HG02885 (cell line): Measurements from ENCODE around the gene ATP2A2.

Experiments
- ATAC-seq: cut with Tn5 transposase; IDR thresholded peaks from one replicate; pipeline ENCODE4 v1.9.1; 2021; ENCODE audit warnings: mild to moderate bottlenecking; ENCODE audit not compliant: unreplicated experiment, poor library complexity

The ATP2A2 gene

DNA sequence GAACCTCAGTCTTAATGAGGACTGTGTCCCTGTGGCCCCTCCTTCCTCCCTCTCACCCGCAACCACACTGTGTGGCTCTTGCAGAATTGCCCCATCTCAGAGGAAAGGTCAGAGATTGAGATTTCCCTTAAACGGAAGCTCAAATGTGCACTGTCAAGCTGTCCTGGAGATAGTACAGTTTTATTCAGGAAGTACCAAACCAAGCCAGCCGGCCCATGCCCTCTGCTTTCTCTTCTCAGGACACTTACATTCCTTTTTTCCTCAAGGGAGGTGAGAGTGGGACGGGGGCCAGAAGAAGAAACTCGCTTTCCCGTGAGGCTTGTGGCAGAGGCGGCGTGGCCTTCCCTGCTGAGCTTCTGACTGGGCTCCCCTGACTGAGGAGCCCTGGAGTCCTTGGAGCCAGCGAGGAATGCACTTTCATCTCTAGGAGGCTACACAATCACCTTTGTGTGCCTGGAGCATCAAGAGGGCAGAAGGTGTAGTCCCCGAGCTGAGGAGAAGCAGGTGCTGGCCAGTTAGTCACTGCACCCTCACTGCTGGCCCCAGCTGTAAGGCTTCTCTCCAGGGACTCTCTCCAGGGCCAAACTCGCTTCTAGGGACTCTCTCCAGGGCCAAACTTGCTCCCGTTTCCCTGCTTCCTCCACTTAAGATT, 24.1 kb upstream of the ATP2A2 start:
- no peak for ATAC-seq

DNA sequence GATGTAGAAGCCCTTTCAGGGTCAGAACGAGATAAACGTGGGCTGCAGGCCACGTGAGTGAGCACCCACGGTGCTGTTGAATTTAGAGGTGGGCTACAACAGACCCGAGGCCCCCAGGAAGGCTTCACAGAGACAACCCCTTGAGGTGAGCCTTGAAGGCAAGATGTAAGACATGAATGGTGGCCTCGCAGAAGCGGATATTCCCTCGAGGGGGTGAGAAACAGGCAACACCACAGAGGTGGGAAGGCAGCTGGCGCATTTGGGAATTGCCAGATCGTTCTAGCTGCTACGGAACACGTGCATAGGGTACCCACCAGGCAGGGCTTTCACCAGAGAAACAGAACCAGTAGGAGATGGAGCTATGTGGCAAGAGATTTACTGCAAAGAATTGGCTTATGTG, 22.6 kb upstream of the ATP2A2 start:
- no peak for ATAC-seq

DNA sequence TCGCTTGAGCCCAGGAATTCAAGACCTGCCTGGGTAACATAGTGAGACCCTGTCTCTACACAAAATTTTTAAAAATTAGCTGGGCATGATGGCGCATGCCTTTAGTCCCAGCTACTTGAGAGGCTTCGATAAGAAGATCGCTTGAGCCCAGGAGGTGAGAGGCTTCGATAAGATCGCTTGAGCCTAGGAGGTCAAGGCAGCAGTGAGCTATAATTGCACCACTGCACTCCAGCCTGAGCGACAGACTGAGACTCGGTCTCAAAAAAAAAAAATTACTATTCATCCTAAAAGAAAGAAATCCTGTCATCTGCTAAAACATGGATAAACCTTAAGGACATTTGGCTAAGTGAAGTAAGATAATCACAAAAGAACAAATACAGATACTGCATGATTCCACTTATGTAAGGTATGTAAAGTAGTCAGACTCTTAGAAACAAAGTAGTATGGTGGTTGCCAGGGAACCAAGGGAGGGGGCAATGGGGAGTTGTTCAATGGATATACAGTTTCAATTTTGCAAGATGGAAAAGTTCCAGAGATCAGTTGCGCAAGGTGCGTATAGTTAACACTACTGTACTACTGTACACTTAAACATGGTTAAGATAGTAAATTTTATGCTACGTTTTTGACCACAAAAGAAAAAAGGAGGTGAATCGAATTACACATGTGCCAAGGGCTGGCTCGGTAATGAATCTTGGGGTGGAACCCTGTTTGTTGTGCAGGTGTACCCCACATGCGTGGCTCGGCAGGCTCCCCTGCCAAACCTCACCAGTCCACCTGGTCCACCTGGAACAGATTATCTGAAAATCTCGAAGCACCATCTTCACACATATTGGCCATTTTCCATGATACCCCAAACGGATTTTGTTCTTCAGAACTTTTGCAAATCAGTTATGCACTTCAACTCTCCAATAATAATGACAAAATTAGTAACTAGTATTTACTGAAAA, 18.3 kb upstream of the ATP2A2 start:
- no peak for ATAC-seq

DNA sequence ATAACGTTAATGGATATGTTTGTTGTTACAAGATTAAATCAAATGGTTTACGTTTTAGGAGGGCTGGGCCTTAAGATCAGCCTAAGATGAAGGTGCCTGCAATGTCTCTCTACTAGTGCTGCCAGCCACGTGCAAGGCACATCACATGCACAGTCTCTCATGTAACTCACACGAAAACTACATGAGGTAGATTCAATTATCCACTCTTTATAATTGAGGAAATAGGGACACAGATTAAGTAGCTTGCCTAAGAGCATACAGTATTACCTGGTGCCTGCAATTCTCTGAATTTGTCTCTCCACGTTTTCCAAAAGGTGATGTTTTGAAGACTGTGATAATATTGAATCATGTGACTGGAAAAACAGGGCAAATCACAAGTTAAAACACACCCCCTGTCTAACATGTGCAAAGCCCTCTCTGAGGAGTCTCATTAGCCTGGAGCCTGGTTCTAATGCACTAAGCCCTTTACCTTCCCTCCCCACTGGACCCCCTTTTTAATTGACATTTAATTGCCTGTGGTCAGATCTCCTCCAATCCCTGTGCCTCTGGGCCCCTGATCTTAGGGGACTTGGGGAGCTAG, 14.6 kb upstream of the ATP2A2 start:
- ATAC-seq: no peak

DNA sequence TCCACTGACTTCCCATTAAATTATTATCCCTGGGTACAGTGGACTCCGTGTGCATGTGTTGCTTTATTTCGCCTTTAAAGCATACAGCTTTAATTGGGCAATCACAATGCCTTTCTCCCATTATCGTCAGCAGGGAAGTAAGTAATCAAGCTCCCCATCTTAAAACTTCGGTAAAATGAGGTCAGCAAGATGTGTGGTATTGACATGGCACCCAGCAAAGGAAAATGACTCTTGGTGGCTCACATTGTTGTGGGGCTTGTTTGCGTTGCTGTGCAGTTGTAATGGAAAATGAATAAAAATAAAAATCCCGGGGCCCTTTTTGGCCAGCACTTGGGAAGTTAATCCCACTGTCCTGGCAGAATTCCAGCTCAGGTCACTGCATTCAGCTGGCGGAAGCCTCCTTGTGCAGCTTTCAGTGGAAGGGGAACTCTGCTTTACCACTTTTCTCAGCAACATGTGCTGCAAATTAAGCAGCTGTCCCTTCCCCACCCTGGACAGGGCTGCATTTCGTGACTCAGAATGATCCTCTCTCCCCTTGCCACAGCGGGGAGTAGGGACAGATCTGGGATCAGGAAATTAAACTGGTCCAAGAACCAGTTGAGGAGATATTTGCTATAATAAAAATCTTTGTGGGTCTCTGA, 13.9 kb upstream of the ATP2A2 start:
- ATAC-seq: no peak

DNA sequence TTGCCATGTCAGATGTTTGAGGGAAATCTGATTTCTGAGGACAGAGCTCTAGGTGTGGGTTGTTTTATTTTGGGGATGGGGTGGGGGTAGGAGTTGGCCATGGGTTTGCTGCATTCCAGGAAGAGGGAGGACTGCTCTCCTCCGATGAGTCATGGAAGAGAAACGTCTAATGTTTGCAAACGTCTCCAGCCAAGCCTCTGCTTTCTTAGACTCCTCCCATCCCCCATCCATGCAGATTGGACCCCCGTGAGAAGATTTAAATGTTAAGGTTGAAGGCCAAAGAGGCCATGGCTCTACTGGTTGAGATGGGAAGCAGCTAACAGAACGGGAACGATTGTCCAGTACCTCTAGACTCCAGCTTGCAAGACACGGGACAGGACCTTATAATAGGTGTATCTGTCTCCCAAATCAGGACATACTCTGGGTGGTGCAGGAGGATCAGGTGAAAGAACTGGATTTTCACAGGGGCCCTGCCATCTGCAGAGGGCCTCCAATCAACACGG, 11.4 kb upstream of the ATP2A2 start:
- ATAC-seq: no peak

DNA sequence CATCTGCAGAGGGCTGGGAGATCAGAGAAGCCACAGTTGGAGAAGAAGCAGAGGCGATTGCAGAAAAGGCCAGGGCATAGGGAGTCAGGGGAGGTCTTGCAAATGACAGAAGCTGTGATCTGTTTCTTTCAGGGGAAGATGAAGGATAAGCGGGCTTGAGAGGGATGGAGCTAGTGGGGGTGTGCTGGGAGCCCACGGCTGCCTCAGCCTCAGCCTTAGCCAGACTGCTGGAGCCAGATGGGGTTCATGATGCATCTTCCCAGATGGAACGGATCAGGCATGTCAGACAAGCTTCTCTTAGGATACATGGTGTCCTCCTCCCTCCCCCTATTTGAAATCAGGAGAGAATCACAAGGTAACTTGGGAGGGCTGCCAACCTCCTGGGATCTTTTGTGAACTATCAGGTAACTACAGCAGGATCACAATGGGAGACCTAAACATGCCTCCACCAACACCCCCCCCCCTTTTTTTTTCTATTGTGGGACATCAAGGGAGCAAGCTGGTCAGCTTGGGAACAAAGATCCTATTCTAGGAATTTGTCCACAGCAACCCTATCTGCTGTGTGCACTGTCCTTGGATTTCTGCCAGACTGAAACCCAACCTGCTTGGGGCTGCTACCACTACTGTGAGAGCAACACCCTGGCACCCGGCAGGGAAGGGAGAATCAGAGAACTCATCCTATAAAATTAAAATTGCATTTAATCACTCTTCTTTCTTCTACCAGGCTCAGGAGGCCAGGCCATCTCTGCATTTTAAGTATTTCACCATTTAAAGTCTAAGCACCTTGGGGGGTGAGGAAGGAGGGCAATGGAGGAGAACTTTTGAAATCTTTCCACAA, 10.7 kb upstream of the ATP2A2 start:
- no peak for ATAC-seq

DNA sequence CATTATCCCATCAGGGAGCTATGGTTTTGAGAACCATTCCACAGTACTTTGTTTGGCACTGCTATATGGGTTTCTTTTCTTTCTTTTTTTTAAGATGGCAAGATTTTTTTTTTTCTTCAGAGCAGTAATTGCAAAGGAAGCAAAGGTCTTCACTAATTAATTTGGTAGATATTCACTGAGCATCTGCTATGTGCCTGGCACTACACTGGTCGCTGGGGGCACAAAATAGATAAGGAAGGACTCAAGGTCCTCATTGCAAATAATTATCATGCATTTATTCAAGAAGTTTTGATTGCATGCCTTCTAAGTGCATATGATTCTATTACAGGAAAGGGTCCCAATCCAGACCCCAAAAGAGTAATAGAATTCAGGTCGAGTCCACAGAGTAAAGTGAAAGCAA, 10.0 kb upstream of the ATP2A2 start:
- no peak for ATAC-seq

DNA sequence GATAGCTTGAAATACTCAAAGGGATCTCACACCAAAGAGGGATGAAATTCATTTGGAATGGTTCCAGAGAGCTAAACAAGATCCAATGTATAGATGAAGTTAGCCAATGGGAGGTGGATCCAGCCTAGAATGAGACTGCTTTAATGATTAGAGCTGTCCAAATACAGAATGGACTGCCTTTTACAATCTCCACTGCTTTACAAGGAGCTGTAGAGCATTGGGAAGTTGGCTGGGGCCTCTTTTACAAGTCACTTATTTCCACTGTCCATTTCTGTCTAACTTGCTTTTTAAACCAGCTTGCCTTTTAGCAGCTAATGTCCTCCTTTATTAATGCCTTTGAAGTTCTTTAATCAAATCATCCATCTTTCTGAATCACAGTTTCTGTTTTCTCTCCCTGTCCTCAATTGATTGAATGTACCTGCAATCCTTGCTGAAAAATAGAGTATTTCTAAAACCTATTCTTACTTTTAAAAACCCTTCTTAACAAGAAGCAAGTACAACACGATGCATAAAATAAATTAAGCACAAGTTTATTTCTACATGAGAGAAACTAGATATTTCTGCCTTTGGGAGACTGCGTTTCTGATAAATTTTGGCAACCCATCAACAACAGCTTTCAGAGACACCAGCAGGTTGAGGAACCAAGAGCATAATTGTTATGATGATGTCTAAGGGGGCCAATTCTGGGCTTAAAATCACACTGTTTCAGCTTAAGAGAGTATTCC, 3.4 kb upstream of the ATP2A2 start:
- no peak for ATAC-seq

DNA sequence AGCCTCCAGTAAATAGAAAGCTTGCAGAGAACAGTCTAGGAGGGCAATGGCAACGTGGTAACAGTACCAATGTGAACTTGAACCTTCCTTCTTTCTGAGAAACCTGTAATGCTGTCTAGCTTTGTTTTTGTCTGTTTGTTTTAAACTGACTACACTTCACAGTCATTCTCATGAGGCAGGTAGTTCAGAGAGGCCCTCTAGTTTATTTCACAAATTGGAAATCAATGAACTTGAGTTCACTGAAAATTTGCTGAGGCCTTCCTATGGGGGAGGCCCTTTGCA, 2.9 kb upstream of the ATP2A2 start:
- ATAC-seq: no peak

DNA sequence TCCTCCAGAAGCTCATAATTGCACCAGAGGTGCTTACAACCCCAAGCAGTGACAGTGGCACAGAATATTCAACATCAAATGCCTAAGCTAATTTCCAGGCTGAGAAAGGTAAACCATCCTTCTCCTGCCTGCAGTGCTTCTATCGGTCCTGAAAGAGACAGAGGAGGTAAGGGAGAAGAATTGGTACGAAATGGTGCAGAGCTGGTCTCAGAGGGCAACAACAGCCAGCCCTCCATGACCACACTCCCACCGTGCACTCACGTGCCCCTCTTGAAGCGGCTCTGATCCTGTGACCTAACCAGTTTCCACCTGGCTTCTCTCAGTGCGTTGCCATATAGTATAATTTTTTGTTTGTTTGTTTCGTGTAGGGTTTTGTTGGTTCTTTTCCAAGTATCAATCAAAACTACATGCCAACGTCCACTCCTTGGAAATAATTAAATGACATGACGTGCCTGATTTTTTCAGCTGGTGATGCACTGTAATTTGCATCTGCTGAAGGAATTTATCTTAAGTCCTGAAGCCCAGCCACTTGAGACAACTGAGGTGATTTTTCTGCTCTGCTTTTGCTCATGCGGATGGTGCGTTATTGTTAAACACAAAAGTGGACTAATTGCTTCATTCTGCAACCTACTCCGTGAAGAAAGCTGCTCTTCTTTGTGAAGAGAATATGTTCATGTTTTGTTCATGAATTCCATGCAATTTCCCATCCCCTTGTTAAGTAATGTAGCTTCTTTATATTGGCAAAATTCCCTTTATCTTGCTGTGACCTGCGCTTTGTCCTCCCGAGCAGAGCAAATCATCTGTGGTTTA, 1.3 kb upstream of the ATP2A2 start:
- ATAC-seq: no peak

DNA sequence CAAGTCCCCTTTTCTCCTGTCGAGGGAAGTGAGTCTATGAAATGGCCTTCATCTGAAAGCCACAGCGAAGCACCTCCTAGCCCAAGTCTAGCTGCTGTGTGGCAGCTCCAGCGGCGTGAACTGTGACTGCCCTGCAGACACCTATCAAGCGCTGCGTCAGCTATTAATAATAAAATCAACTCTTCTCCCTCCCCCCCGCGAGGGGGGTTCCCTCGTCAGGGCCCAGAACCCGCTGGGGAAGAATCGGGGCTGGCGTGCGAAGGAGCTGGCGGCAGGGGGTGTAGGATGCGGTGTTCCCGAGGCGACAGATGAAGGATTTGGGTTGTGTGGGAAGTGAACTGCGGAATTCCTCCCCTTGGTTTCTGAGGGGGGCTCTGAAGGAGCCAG, 662 bp upstream of the ATP2A2 start:
- peak; percentile 3 for ATAC-seq

DNA sequence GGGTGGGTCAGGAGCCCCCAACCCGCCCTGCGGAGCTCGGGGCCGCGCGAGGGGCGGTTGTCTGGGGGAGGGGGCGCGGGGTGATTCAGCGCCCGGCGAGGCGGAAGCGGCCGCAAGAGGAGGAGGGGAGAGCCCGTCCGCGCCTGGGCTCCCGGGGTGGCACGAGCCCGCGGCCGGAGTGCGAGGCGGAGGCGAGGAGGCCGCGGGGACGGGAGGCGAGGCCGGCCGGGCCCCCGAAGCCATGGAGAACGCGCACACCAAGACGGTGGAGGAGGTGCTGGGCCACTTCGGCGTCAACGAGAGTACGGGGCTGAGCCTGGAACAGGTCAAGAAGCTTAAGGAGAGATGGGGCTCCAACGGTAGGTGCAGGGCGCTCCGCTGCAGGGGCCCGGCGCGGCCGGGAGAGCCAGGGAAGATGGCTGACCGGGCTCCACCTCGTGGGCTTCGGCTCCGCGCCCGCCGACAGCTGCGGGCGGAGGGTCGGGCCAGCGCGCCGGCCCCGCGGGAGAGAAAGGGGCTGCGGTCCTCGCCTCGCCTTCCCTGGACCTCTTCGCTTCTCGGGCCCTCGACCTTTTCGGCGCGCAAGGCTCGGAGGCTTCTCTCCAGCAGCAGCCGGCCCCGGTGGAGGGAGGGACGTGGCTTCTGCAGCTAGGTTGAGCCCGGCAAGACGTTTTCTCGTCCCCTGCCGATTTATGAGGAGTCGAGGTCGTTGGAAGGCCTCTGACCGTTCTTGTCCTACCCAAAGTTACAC, 677 bp downstream of the ATP2A2 start:
- peak; percentile 41 for ATAC-seq

DNA sequence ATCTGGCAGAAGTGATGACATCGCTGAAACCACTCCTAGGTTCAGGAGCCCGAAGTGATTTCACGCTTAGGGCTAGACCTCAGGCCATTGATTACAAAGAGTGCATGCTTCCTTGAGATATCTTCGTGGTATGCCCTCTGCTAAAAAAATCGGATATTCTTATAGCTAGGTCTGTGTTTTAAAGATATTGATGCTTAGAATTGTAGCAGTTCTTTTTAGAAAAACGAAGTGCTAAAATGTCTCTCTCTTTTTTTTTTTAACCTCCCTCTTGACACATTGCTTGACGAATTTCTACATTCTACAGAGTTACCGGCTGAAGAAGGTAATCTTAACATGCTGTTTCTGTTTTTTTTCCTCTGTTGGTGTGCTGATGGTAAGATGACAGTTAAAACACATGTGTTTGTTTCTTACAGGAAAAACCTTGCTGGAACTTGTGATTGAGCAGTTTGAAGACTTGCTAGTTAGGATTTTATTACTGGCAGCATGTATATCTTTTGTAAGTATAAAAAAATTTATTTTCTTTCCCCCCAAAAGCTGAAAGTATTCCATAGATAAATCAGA, 1.3 kb downstream of the ATP2A2 start:
- ATAC-seq: no peak

DNA sequence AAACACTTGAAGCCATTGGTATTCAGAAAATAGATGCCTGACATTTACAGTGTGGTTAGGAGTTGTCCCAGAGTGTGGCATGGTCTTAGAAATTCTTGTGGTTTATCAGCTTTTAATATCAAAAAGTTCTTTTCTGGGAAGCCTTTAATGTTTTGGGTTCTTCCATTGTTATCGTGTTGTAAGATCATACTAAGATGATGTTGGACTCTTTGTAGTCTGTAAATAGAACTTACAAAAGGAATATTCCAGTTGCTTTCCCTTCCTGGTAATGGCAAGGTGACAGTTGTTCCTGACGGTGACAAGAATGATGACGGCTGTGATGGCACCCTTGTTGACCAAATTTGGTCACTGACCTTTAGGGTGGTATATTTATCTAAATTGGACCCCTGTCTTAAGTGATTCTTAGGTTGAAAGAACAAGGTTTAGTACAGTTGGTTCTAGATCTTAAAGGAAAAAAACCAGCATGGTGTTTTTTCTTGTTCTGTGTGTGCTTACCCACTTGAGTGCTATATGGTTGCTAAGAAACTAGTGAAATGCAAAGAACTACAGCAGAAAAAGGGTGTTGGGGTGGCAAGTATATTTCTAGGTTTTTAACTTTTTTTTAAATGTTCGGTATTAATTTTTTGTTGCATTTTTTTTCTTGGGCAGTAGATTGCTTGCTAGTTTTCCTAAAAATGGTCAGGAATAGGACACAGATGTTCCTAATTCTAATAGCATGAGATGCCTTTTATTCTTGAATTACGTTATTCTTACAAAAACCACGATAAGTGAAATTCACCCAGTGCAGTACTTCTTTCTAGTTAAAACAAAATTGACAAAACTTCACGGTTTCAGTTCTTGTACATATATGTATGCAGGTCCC, 2.1 kb downstream of the ATP2A2 start:
- ATAC-seq: no peak

DNA sequence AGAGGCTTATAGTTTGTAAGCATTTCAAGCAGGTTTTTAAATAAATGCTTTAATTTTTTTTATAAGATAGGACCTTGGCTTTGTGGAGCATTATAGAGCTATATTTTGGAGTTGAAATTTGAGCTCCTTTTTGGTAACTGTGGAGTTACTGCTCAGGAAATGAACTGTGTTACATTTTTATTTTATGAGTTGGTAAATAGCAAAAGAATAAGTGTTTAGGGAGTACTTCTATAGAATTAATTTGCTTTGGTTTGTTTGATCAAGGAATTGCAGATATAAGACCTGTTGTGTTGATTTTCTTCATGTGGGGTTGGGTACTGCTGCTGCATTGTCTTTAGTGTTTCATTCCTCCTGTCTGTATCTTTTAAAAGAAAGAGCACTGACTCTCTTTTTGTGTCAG, 3.5 kb downstream of the ATP2A2 start:
- no peak for ATAC-seq

DNA sequence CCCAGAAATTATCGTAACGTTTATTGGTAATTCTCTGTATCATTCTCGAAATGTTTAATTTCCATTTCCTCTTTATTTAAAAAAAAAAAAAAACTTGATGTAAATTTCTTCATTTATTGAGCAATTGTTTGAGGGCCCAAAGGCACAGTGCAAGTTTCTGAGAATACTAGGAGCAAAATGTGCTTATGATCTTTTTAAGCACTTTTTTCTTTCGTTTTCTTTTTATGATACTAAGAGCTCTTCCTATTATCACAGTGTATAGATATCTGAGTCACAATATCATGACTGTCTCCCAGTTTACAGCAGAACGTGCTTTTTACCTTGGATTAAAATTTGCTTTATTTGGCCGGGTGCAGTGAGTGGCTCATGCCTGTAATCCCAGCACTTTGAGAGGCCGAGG, 5.6 kb downstream of the ATP2A2 start:
- no peak for ATAC-seq
